Measurements from ENCODE around the gene HSD11B2.
A peak's percentile ranks its signal among the peaks of the same experiment; 100 is the strongest.

HSD11B2 gene

DNA sequence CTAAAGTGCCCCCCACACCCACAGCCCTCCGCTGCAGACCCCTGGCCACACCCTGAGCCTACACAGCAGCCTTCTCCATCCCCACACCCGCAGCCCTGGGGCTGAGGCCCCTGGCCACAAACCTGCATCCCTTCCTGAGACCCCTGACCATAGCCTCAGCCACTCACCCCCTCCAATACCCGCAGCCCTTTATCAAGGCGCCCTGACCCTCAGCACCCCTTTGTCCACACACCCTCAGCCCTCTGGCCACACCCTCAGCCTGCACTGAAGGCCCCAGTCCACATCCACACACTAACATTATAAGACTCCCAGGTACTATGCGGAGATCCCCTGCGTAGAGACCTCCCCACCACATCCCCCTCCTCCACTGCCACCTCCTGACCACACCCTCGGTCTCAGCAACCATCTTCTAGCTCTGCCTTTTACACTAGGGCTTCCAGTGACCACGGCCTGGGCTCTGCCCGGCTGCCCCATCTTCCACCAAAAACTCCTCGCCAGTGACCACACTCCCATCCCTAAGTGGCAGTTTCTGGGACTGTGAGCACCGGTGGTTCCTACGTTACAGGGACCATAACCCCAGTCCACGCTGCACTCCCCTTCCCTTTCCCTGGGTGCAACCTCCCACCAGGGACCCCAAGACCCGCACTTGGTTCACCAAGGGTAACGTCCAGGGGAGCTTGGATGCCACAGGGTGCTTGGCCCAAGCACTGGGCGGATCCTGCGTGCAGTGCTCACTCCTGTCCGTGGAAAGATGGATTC lies 38.4 kb upstream of the HSD11B2 start:
- in situ Hi-C loops (cut with HindIII; ENCODE audit: low pct_unique_long_range_greater_than_20kb, low sequenced_read_pairs) = no loop called here
- no peak for DNase-seq (ENCODE audit: low read depth in 1 of 2, low spot score in 1 of 2)
- TF ChIP-seq JUND (IDR thresholded peaks at IDR 0.05; ENCODE audit: low read depth) = no peak

DNA sequence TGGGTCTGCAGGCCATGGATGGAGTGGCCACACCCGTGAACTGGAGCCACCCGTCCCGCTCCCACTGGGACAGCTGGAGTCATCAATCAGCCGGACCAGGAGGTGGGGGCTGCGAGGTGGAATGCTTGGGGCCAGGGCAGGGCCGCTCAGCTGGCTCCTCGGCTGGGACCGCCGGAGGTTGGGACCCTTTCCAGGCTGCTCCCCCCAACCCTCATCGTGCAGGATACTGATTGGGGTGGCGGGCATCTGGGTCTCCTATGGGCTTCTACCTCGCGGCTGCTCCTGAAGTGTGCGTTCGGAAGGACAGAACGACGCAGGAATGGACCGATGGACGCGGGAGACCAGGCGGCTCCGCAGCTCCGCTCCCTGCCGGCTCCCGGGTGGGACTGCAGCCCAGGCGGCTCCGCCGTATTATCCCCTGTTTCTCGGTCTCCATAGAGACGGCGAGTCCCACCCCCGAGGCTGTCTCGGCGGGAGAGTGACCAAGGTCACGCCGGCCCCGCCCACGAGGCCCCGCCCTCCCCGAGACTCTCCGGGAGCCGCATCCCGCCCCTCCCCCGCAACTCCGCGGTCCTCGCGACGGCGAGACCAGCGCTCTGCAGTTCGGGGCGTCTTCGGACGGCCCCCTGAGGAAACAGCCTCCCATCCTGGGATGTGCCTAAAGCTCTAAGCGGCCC lies 37.7 kb upstream of the HSD11B2 start, which contains the start of gene TPPP3:
TPPP3 (minus strand) TSS at position 388 of the 677 bp plus-strand sequence. CDS start 2,387 bp downstream, outside the sequence.
- no peak for DNase-seq (ENCODE audit: low read depth in 1 of 2, low spot score in 1 of 2)

DNA sequence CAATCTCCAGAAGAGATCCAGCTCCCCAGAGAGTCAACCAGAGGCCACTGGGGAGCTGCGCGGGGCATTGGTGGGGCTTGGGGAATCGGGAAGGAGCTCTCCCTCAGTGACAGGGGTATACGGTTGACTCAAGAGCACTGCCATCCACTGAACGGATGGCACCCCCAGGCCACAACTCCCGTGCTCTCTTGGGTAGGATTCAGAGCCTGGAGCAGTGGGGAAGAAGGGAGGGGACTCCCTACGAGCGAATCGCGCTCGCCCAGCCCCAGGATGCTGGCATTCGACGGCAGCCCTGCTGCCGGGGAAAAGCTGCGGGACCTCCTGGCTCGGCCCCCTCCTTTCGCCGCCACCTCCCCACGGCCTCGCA lies 37.1 kb upstream of the HSD11B2 start:
- DNase-seq (ENCODE audit: low read depth in 1 of 2, low spot score in 1 of 2) = no peak
- in situ Hi-C loops (cut with HindIII; ENCODE audit: low pct_unique_long_range_greater_than_20kb, low sequenced_read_pairs) = no loop called here
- no peak for TF ChIP-seq JUND (IDR thresholded peaks at IDR 0.05; ENCODE audit: low read depth)

More for the DNA sequence above, 37.7 kb upstream of the HSD11B2 start, which contains the start of gene TPPP3:
- TF ChIP-seq JUND (IDR thresholded peaks at IDR 0.05; ENCODE audit: low read depth) = no peak
- in situ Hi-C loops (cut with HindIII; ENCODE audit: low pct_unique_long_range_greater_than_20kb, low sequenced_read_pairs) = no loop called here

DNA sequence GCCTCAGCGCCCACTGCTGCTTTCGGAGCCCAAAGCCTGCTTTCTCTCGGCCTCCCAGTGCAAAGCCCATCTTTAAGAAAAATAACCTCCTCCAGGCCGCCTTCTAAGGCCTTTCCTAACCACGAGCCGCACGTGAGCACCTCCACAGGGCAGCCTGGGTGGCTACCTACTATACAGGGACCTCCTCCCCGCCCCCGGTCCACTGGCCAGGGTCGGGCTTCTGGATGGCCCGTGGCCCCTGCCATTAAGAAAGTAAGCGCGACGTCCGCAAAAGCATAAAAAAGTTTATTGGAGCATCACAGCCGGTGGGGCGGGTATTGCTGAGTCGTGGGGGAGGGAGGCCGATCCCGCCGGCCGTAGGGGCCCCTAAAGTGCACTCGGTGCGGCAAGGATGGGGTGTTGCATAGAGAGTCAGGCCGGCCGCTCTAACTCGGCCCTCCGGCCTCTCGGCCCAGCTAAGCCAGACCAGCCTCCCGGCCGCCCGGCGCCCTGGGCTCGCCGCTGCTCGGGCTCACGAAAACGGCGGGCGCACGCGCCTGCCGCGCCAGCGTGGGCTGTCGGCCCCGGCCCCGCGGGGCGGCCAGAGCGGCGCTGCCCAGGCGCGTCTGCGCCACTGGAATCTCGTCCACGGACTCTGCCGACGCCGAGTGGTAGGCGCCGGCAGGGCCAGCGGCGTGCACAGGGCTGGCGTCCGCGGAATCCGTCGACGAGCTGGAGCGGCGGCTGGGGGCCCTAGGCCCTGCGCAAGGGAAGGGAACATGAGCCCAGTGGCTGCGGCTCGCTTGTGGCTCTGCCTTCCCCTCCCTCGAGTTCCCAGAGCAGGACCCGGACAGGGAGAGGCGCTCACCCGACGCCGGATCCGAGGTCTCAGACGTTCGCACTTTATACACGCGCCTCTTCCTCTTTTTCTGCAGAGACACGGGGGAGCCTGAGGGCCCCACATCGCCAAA lies 36.5 kb upstream of the HSD11B2 start:
- no peak for TF ChIP-seq JUND (IDR thresholded peaks at IDR 0.05; ENCODE audit: low read depth)
- no peak for DNase-seq (ENCODE audit: low read depth in 1 of 2, low spot score in 1 of 2)
- in situ Hi-C loops (cut with HindIII; ENCODE audit: low pct_unique_long_range_greater_than_20kb, low sequenced_read_pairs) = no loop called here

DNA sequence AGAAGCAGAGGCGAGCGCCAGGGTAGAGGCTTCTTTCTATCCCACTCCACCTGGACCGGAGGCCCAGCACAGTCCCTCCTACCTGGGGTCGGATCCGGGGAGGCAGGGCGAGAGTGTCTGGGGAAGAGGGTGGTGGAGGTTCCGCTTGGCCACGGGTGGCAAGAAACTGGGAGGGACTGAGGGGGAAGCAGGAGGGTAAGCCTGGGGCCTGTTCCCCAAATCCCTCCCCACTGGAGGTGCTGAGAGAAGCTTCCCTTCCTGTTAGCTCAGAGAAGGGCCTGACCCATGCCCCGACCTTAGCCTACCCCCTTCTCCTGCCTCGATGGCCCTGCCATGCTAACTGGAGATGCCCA lies 35.8 kb upstream of the HSD11B2 start:
- DNase-seq (ENCODE audit: low read depth in 1 of 2, low spot score in 1 of 2) = no peak
- no peak for TF ChIP-seq JUND (IDR thresholded peaks at IDR 0.05; ENCODE audit: low read depth)
- in situ Hi-C loops (cut with HindIII; ENCODE audit: low pct_unique_long_range_greater_than_20kb, low sequenced_read_pairs) = no loop called here

DNA sequence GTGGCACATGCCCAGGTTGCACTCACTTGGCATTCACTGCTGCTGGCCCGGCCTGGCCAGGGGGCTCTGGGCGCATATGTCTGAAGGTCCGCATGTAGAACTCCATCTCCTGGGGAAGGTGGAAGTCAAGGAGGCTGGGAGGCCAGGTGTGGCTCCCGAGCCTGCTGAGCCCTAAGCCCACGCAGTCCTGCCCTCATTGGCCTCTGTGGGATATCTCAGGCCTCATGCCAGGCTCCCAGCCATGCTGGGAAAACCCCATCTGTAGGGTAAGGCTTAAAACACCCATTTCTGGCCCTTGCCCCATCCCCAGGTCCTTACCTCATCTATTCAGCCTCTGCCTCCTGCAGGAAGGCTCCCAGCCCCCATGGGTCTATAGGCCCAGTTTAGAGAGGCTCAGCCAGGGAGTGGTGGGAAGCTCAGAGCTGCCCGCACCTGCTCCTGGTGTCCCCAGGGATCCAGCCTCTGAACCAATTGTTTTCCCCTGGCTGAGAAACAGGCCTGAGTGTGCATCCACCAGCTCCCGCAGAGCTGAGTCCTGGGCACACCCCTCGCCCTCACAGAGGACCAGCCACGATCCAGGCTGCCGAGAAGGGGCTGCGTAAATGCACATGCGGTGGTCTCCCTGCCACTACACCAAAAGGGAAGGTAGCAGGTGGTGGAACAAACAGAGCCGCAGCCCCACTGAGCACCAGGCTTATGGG lies 35.3 kb upstream of the HSD11B2 start:
- in situ Hi-C loops (cut with HindIII; ENCODE audit: low pct_unique_long_range_greater_than_20kb, low sequenced_read_pairs) = no loop called here

DNA sequence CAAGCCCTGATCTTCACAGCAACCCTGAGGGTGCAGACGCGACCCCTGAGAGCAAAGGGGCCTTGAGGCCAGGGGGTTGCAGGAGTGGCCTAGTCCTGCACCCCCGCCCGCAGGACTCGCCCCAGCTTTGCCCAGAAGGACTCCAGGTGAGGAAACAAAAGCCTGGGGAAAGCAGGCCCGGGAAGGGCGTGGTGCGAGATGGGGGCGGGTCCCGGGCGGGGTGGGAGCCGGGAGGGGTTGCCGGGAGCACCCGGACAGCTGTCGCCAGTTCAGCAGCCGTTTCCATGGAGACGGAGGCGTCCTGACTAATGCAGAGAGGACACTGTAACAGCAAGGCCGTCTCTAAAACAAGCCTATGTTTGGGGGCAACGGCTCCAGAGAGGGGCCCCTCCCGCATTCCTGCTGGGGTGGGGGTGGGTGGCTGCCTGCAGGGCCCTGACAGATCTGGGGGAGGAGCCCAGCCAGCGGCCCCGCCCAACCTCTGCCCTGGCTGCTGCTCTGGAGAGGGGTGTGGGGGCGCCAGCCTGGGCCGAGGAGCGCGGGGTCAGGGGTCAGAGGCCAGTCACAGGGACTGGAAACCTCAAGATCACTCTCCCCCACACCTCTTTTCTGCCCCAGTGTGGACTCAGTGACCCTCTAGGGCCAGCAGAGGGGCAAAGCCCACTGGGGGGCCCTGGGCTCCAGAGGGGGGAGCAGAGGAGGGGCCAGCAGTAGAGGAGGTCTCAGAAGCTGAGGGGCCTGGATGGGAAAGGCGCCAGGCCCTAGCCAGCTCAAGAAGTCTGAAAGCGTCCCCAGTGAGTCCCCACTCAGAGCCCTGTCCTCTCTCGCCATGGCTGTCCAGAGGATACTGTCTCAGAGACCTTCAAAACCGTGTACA lies 34.5 kb upstream of the HSD11B2 start:
- DNase-seq (ENCODE audit: low read depth in 1 of 2, low spot score in 1 of 2) = peak in 1 of 2 experiments; percentile 52
- in situ Hi-C loops (cut with HindIII; ENCODE audit: low pct_unique_long_range_greater_than_20kb, low sequenced_read_pairs) = no loop called here
- TF ChIP-seq JUND (IDR thresholded peaks at IDR 0.05; ENCODE audit: low read depth) = no peak

More for the DNA sequence above, 35.3 kb upstream of the HSD11B2 start:
- no peak for TF ChIP-seq JUND (IDR thresholded peaks at IDR 0.05; ENCODE audit: low read depth)
- no peak for DNase-seq (ENCODE audit: low read depth in 1 of 2, low spot score in 1 of 2)

DNA sequence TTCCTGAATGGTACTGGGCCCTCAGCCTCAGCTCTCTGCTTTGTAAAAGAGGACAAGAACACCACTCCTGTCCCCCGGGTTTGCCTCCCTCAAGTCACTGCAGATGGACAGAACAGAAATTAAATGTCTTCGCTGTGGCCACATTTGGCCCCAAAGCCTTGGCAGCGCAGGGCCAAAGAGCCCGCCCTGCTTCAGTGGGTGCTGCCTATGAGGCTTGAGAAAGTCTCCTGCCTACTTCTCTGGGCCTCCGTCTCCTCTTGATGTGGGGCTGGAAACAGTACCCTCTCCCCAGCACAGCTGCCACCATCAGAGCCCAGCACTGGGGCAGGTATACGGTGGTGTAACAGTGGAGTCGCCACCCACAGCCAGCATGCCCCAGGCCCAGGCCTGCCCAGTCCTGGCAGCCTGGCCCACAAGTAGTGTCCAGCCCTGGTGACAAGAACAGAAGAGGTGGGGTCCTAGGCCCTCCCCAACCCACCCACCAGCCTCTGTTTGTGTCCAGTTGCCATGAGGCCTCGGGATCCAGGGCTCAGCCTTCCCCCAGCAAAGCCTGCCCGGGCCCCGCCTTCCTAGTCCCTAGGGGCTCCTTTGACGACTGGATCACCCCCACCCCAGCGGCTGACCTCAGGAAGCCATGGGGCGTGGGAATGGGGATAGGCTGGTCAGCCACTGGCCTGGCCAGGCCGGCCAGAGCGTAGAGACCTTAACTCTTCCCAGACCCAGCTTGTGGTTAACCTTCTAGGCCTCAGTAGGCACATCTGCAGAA lies 33.7 kb upstream of the HSD11B2 start:
- no peak for TF ChIP-seq JUND (IDR thresholded peaks at IDR 0.05; ENCODE audit: low read depth)
- no peak for DNase-seq (ENCODE audit: low read depth in 1 of 2, low spot score in 1 of 2)
- in situ Hi-C loops (cut with HindIII; ENCODE audit: low pct_unique_long_range_greater_than_20kb, low sequenced_read_pairs) = no loop called here

DNA sequence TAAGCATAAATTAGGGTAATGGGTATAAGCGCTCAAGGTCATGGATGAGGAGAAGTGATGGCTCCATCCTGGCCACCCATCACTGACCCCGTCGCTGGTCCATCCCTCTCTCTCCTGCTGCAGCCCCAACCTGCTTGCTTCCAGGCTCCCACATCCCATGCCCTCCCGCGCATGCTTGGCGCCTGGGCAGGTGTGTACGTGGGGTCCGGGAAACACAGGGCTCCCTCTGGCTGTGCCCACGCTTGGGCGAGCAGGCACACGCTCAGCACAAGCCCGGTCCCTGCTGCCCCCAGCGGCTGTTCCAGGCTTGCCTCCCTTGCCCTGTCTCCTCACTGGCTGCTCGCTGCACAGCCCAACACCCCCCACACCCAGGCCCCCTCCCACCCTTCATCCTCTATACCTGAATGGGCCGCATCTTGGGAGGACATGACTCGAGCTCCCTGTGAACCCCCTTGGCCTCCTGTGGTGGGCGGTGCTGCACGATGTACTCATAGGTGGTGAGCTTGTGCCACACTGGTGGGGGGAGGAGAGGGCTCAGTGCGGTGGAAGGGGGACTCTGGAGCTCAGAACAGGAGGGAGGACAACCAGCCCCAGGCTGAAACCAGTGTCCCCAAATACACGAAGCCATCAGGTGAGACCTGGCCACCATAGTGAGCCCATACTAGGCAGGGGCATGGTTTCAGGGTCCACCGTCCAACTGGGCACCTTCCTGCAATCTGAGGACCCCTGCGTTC lies 32.9 kb upstream of the HSD11B2 start:
- no peak for DNase-seq (ENCODE audit: low read depth in 1 of 2, low spot score in 1 of 2)
- in situ Hi-C loops (cut with HindIII; ENCODE audit: low pct_unique_long_range_greater_than_20kb, low sequenced_read_pairs) = no loop called here
- no peak for TF ChIP-seq JUND (IDR thresholded peaks at IDR 0.05; ENCODE audit: low read depth)

DNA sequence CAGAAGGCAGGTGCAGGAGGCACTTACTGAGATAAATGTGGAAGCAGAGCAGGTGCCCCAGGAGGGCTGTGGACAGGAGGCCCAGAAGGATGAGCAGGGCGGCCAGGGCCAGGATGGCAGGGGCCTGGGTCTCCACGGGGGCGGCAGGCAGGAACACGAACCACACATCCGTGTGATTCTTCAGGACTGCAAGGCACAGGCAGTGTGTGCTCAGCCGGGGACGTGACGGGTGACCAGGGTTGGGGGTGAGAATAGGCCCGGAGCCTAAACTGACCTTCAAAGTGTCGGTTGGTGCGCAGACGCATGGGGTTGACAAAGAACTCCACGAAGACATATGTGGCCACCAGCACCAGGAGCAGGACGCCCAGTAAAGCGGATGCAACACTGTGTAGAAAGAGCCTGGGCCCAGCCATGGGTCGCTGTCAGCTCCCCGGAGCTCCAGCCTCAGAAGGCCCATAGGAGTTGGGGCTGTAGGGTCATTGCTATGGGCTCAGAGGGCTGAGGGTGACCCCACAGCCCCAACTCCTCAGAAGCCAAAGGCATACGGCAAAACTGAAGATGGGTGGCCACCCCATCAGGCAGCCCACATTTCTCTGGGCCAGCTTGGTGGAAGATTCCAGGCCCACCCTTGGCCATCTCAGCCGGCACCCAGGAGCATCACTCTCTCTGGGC lies 32.2 kb upstream of the HSD11B2 start:
- no peak for DNase-seq (ENCODE audit: low read depth in 1 of 2, low spot score in 1 of 2)
- TF ChIP-seq JUND (IDR thresholded peaks at IDR 0.05; ENCODE audit: low read depth) = no peak
- in situ Hi-C loops (cut with HindIII; ENCODE audit: low pct_unique_long_range_greater_than_20kb, low sequenced_read_pairs) = no loop called here

Data from T47D (cell line).